Measurements from ENCODE around the gene TRMT2A. TPM values are rescaled to one million over a fixed set of nuclear protein-coding genes. Genes with fewer than 3 reads are reported as not detected.

TRMT2A gene
- total and polyA plus RNA-seq, 2 donors from 2014 or later: 37.3 to 50.0 TPM

DNA sequence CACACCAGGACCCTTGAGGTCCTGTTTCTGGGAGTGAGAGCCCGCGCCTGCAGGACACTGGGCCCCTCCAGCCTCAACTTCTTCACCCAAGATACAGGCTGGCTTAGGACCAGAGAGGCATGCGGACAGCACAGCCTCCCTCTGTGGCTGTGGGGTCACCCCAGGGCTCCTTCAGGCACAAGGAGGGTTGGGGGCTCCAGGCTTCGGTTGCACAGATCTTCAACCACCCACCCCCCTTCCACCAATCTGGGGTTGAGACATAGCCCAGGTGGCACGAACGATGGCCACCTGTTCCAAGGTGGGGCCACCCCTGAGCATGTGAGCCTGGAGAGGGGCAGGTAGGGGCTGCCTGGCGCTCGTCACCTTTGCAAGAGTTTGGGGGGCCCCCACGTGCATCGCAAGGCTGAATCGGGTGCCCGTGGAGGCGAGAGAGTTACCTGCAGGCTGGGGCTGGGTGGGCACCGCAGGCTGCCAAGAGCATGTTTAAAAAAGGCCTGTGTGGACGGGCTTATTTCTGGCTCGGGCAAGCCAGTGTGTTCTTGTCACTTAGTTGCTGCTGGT lies 15.7 kb upstream of the TRMT2A start:
- Histone ChIP-seq H3K27me3 (ENCODE audit: control insufficient read depth, insufficient read depth, low read length) (no peaks in the 10 kb centered on the region), H3K4me3 (ENCODE audit: low read length in 3 of 3) (peak overlapping the region in 2 of 3 donors; percentile 66 to 69), H3K9me3 (ENCODE audit: control insufficient read depth in 2 of 3, insufficient read depth in 1 of 3, low read length in 3 of 3) (no peaks in the 10 kb centered on the region), H3K9ac (ENCODE audit: low read length in 3 of 3) (peak overlapping the region in 2 of 3 donors; percentile 65 to 80), H3K36me3 (ENCODE audit: control insufficient read depth in 2 of 3, insufficient read depth in 3 of 3, low read length in 3 of 3) (no peaks in the 10 kb centered on the region), H3K27ac (ENCODE audit: low read depth in 2 of 2, low read length in 2 of 2) (no peak overlapping the region), H3K4me1 (ENCODE audit: control insufficient read depth in 2 of 3, insufficient read depth in 2 of 3, low read depth in 1 of 3, low read length in 3 of 3) (peaks cover 0 to 53% (median 7%) of the 10 kb centered on the region in 3 donors)
- FAIRE-seq (no peak), DNase-seq (no peak)
- intact Hi-C loops (cut with DNase I): no loop called here
- TF ChIP-seq, protein P1, sequence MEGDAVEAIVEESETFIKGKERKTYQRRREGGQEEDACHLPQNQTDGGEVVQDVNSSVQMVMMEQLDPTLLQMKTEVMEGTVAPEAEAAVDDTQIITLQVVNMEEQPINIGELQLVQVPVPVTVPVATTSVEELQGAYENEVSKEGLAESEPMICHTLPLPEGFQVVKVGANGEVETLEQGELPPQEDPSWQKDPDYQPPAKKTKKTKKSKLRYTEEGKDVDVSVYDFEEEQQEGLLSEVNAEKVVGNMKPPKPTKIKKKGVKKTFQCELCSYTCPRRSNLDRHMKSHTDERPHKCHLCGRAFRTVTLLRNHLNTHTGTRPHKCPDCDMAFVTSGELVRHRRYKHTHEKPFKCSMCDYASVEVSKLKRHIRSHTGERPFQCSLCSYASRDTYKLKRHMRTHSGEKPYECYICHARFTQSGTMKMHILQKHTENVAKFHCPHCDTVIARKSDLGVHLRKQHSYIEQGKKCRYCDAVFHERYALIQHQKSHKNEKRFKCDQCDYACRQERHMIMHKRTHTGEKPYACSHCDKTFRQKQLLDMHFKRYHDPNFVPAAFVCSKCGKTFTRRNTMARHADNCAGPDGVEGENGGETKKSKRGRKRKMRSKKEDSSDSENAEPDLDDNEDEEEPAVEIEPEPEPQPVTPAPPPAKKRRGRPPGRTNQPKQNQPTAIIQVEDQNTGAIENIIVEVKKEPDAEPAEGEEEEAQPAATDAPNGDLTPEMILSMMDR (IDR thresholded peaks at IDR 0.05; ENCODE audit: borderline replicate concordance, extremely low read depth, insufficient read depth): no peak

GRCh38 chr22:20131859-20132685 lies 15.0 kb upstream of the TRMT2A start:
- Histone ChIP-seq H3K36me3 (ENCODE audit: control insufficient read depth in 2 of 3, insufficient read depth in 3 of 3, low read length in 3 of 3) (no peaks in the 10 kb centered on the region), H3K9ac (ENCODE audit: low read length in 3 of 3) (peak overlapping the region in 2 of 3 donors; percentile 65 to 80), H3K9me3 (ENCODE audit: control insufficient read depth in 2 of 3, insufficient read depth in 1 of 3, low read length in 3 of 3) (no peaks in the 10 kb centered on the region), H3K4me3 (ENCODE audit: low read length in 3 of 3) (peak overlapping the region; percentile 33 to 69 (median 66)), H3K4me1 (ENCODE audit: control insufficient read depth in 2 of 3, insufficient read depth in 2 of 3, low read depth in 1 of 3, low read length in 3 of 3) (peaks cover 0 to 47% (median 7%) of the 10 kb centered on the region in 3 donors), H3K27me3 (ENCODE audit: control insufficient read depth, insufficient read depth, low read length) (no peaks in the 10 kb centered on the region), H3K27ac (ENCODE audit: low read depth in 2 of 2, low read length in 2 of 2) (no peak overlapping the region)
- FAIRE-seq (no peak), DNase-seq (peak in 2 of 5 donors; percentile 39 to 77)
- TF ChIP-seq, protein P1 (IDR thresholded peaks at IDR 0.05; ENCODE audit: borderline replicate concordance, extremely low read depth, insufficient read depth): no peak
- intact Hi-C loops (cut with DNase I): no loop called here

DNA sequence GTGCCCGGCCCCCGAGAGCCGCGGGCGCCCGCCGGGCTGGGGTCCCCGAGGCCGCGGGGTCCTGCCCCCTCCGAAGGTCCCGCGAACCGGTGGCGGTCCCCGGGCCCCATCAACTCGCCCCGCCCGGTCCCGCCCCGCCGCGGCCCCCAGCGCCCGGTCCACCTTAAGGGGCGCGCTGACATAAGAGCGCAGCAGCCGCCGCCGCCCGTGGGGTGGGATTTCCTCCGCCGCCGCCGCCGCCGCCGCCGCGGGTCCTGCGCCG lies 14.5 kb upstream of the TRMT2A start, which contains the start of gene ZDHHC8:
TSS of gene ZDHHC8 (plus strand) at position 208 of the 262 bp plus-strand sequence. CDS start 144 bp downstream, outside the sequence.
- Histone ChIP-seq H3K27ac (ENCODE audit: low read depth in 2 of 2, low read length in 2 of 2) (peak within 1 kb of the TSS; percentile 83 to 86), H3K9me3 (ENCODE audit: control insufficient read depth in 2 of 3, insufficient read depth in 1 of 3, low read length in 3 of 3) (no peaks in the 10 kb centered on the region), H3K27me3 (ENCODE audit: control insufficient read depth, insufficient read depth, low read length) (no peaks in the 10 kb centered on the region), H3K4me3 (ENCODE audit: low read length in 3 of 3) (peak within 1 kb of the TSS; percentile 33 to 69 (median 67)), H3K36me3 (ENCODE audit: control insufficient read depth in 2 of 3, insufficient read depth in 3 of 3, low read length in 3 of 3) (peaks cover 0 to 2% (median 2%) of the 10 kb centered on the region in 3 donors), H3K9ac (ENCODE audit: low read length in 3 of 3) (peak within 1 kb of the TSS in 2 of 3 donors; percentile 80 to 85), H3K4me1 (ENCODE audit: control insufficient read depth in 2 of 3, insufficient read depth in 2 of 3, low read depth in 1 of 3, low read length in 3 of 3) (peaks cover 0 to 41% (median 7%) of the 10 kb centered on the region in 3 donors)
- TF ChIP-seq, protein P1 (IDR thresholded peaks at IDR 0.05; ENCODE audit: borderline replicate concordance, extremely low read depth, insufficient read depth): no peak
- DNase-seq (peak in 2 of 5 donors; percentile 29 to 63), FAIRE-seq (no peak)
- intact Hi-C loops (cut with DNase I): no loop called here

All from kidney (tissue), 14 donors.